HG03558 (cell line): Measurements from ENCODE around the gene SLC66A2.

ENCODE experiments used
- ATAC-seq: cut with Tn5 transposase; IDR thresholded peaks from one replicate; pipeline ENCODE4 v1.9.1; 2021; ENCODE audit warnings: moderate number of reproducible peaks; ENCODE audit not compliant: unreplicated experiment; ENCODE audit errors: extremely low read depth

The SLC66A2 gene

GRCh38 chr18:79905389-79905911 is 46.0 kb downstream of the SLC66A2 start:
- no peak for ATAC-seq

GRCh38 chr18:79904357-79905147 is 46.9 kb downstream of the SLC66A2 start:
- no peak for ATAC-seq

GRCh38 chr18:79903787-79904356 is 47.6 kb downstream of the SLC66A2 start:
- ATAC-seq: no peak

- ATAC-seq: no peak
These were observed 48.3 kb downstream of the SLC66A2 start for GRCh38 chr18:79903071-79903635.

- no peak for ATAC-seq
These were observed 48.8 kb downstream of the SLC66A2 start for GRCh38 chr18:79902640-79903039.

GRCh38 chr18:79902075-79902474 is 49.4 kb downstream of the SLC66A2 start:
- ATAC-seq: no peak

- ATAC-seq: no peak
These were observed 49.8 kb downstream of the SLC66A2 start for GRCh38 chr18:79901665-79902064.

GRCh38 chr18:79900610-79901570 is 50.6 kb downstream of the SLC66A2 start:
- ATAC-seq: no peak

- no peak for ATAC-seq
These were observed 51.6 kb downstream of the SLC66A2 start for GRCh38 chr18:79899609-79900445.

- no peak for ATAC-seq
These were observed 52.4 kb downstream of the SLC66A2 start for GRCh38 chr18:79898952-79899608.

GRCh38 chr18:79897940-79898625 is 53.4 kb downstream of the SLC66A2 start:
- no peak for ATAC-seq

- ATAC-seq: no peak
These were observed 54.7 kb downstream of the SLC66A2 start for GRCh38 chr18:79896738-79897137.

GRCh38 chr18:79890674-79891073 is 60.8 kb downstream of the SLC66A2 start:
- no peak for ATAC-seq

- ATAC-seq: no peak
These were observed 61.9 kb downstream of the SLC66A2 start for GRCh38 chr18:79889569-79889968.

- ATAC-seq: no peak
These were observed 63.4 kb downstream of the SLC66A2 start for GRCh38 chr18:79888016-79888415.

GRCh38 chr18:79887181-79888000 is 64.1 kb downstream of the SLC66A2 start:
- no peak for ATAC-seq

- no peak for ATAC-seq
These were observed 66.3 kb downstream of the SLC66A2 start for GRCh38 chr18:79884963-79885728.
